HEK293T (cell line): ENCODE results near the gene THAP7.

Experiments used
- CTCF ChIA-PET: fragments of 350-600 bp; formaldehyde crosslinking; extraction: SDS; loops from one replicate; lab custom pipeline; 2021; ENCODE audit warnings: antibody characterized with exemption, inconsistent platforms; lab: Yijun Ruan, JAX
- POLR2A ChIA-PET: fragments of 350-600 bp; formaldehyde crosslinking; extraction: SDS; loops from one replicate; lab custom pipeline; 2020; ENCODE audit warnings: antibody characterized with exemption, inconsistent platforms; lab: Yijun Ruan, JAX
- DNase-seq: peaks from one replicate; pipeline ENCODE4 v3.0.0; 2012; ENCODE audit warnings: mixed read lengths; ENCODE audit errors: extremely low spot score
- ARNT ChIP-seq: fragments of 450-650 bp; IDR thresholded peaks from 2 replicates; pipeline ENCODE4 v1.6.1; 2017; ENCODE audit warnings: mild to moderate bottlenecking
- BHLHE40 ChIP-seq: fragments of 450-650 bp; IDR thresholded peaks from 2 replicates; pipeline ENCODE4 v1.6.1; 2016; ENCODE audit warnings: mild to moderate bottlenecking, moderate library complexity, borderline replicate concordance
- CTBP1 ChIP-seq: fragments of 450-650 bp; IDR thresholded peaks from 2 replicates; pipeline ENCODE4 v1.6.1; 2016; ENCODE audit warnings: borderline replicate concordance
- ELF4 ChIP-seq: fragments of 450-650 bp; IDR thresholded peaks from 2 replicates; pipeline ENCODE4 v1.6.1; 2017; ENCODE audit warnings: antibody characterized with exemption
- FOXA1 ChIP-seq: fragments of 450-650 bp; IDR thresholded peaks from 2 replicates; pipeline ENCODE4 v1.6.1; 2016; ENCODE audit warnings: mild to moderate bottlenecking
- FOXK2 ChIP-seq: fragments of 450-650 bp; IDR thresholded peaks from 2 replicates; pipeline ENCODE4 v1.6.1; 2016; ENCODE audit warnings: mild to moderate bottlenecking
- FOXM1 ChIP-seq: fragments of 450-650 bp; IDR thresholded peaks from 2 replicates; pipeline ENCODE4 v1.6.1; 2017; ENCODE audit warnings: mild to moderate bottlenecking, borderline replicate concordance
- HDGF ChIP-seq: fragments of 450-650 bp; IDR thresholded peaks from 2 replicates; pipeline ENCODE4 v1.6.1; 2017; ENCODE audit warnings: antibody characterized with exemption, borderline replicate concordance
- L3MBTL2 ChIP-seq: fragments of 450-650 bp; conservative IDR thresholded peaks from 2 replicates; pipeline ENCODE4 v1.6.1; 2016; ENCODE audit warnings: mild to moderate bottlenecking
- LEF1 ChIP-seq: fragments of 450-650 bp; IDR thresholded peaks from 2 replicates; pipeline ENCODE4 v1.6.1; 2017; ENCODE audit warnings: mild to moderate bottlenecking, borderline replicate concordance
- NFRKB ChIP-seq: fragments of 450-650 bp; IDR thresholded peaks from 2 replicates; pipeline ENCODE4 v1.6.1; 2016; ENCODE audit warnings: mild to moderate bottlenecking, moderate library complexity
- SP1 ChIP-seq: fragments of 450-650 bp; IDR thresholded peaks from 2 replicates; pipeline ENCODE4 v1.6.1; 2017
- SUZ12 ChIP-seq: fragments of 450-650 bp; IDR thresholded peaks from 2 replicates; pipeline ENCODE4 v1.6.1; 2016; ENCODE audit warnings: mild to moderate bottlenecking
- TARDBP ChIP-seq: fragments of 450-650 bp; IDR thresholded peaks from 2 replicates; pipeline ENCODE4 v1.6.1; 2016
- ZNF384 ChIP-seq: fragments of 450-650 bp; IDR thresholded peaks from 2 replicates; pipeline ENCODE4 v1.6.1; 2016
- TF ChIP-seq, protein P1 (sequence below): fragments of 450-650 bp; IDR thresholded peaks from 2 replicates; pipeline ENCODE4 v1.6.1; 2016

THAP7 gene

DNA sequence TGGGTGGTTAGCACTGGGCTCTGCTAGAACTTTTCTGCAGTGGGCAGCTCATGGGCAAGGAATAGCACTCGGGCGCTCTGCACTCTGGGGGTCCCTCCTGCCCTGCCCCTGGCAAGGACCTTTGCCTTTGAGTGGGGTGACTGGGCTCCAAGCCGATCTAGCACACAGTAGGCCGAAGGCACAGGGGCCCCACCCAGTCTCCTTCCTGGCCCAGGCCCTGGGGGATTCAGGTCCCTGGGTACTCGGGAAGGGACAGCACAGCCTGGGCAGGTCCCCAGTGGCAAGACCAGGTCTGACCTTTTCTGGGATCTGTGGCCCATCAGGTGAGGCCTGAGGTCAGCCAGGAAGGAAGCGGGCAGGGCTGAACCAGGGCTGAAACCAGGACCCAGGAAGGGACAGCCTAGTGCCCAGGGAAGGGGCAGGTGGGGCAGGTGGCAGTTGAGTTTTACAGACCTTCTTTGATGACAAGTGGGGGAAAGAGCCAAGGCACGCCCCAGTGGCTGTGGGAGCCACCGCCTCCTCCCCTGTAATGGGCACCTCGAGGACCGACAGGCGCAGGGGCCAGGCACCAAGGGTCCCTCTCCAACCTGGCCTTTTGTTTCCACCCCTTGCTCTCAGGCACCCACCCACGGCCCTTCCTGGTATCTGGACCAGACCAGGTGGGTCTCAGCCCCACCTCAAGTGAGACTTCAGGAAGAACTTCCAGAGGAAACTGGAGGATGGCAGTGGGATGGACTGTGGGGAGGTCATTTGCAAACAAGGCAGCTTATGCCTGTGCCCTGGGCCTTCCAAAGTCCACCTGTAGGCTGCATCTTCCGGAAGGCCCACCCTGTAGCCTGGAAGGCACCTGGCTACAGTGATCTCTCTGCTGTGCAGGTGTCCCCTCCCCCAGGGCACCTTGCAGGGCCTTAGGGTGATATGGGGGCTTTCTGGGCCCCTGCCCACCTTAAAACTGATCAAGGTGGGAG, 35.7 kb downstream of the THAP7 start:
- ChIA-PET CTCF (no interaction called here), POLR2A (interaction anchor here (8.1 kb wide), 1 partner anchor 15 kb away, joined by 92 read pairs; the partner anchor contains the start of gene LZTR1)
- no peak for TF ChIP-seq SUZ12
- no peak for TF ChIP-seq ARNT
- no peak for TF ChIP-seq ELF4
- no peak for TF ChIP-seq FOXA1
- TF ChIP-seq L3MBTL2 = no peak
- TF ChIP-seq SP1 = no peak
- no peak for TF ChIP-seq HDGF
- TF ChIP-seq FOXM1 = no peak
- TF ChIP-seq CTBP1 = no peak
- no peak for TF ChIP-seq FOXK2
- no peak for TF ChIP-seq LEF1
- no peak for TF ChIP-seq BHLHE40
- TF ChIP-seq, protein P1, sequence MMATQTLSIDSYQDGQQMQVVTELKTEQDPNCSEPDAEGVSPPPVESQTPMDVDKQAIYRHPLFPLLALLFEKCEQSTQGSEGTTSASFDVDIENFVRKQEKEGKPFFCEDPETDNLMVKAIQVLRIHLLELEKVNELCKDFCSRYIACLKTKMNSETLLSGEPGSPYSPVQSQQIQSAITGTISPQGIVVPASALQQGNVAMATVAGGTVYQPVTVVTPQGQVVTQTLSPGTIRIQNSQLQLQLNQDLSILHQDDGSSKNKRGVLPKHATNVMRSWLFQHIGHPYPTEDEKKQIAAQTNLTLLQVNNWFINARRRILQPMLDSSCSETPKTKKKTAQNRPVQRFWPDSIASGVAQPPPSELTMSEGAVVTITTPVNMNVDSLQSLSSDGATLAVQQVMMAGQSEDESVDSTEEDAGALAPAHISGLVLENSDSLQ = no peak
- TF ChIP-seq TARDBP = no peak
- TF ChIP-seq ZNF384 = no peak
- TF ChIP-seq NFRKB = no peak
- no peak for DNase-seq

DNA sequence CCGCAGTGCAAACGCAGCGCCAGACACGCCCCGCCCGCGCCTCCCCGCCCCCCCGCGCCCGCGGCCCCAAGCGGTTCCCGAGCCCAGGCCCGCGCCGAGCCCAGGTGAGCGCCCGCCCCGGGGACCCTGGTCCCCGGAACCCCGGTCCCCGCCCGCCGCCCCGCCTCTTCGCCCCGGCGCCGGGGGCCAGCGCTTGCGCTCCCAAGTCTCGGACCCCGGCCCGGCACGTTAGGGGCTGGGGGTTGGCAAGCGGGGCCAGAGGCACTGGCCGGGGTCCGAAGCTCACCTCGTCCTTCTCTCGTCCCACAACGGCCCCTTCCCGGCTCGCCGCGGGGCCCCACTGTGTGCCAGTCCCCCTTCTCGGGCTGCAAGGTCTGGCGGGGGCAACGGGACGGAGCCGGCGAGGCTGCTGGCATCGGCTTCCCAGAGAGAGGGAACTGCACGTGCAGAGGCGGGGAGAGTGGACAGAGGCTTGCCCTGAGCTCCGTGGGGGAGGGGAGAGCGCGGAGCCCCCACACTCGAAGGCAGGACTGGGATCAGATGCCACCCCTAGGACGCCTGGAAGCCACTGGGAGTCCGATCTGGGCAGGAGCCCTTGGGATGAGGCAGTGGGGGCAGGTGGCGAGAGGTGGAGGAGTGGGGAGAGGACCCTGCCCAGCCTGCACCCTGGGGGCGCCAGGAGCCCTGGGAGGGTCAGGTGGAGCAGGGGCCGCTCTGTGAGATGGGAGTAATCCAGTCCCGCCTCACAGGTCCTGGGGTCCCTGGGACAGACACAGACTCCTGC, 36.6 kb downstream of the THAP7 start:
- POLR2A ChIA-PET = no interaction called here
- TF ChIP-seq SP1 (no peak), HDGF (no peak), ARNT (no peak), TARDBP (no peak), FOXM1 (no peak), L3MBTL2 (no peak), FOXK2 (no peak), ELF4 (no peak), SUZ12 (no peak), CTBP1 (no peak), FOXA1 (no peak), ZNF384 (no peak), BHLHE40 (no peak), NFRKB (no peak)
- TF ChIP-seq, protein P1 = no peak
- no peak for DNase-seq
- CTCF ChIA-PET = no interaction called here

DNA sequence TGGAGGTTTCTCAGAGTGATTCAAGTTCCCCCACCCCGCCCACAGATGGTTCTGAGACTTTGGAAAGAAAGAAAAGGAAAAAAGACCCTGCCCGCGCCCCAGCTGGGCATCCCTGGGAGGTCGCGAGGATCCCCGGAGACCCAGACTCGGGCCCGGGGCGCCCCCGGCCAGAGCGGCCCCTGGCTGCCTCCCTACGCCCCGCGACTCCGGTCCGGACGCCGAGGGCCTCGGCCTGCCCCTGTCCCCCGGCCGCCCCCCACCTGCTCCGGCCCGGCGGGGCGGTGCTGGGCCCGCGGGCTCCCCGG, 37.2 kb downstream of the THAP7 start:
- ChIA-PET CTCF (no interaction called here), POLR2A (no interaction called here)
- TF ChIP-seq LEF1 (no peak), ARNT (no peak), BHLHE40 (no peak), SUZ12 (no peak), FOXM1 (no peak), ZNF384 (no peak), HDGF (no peak), FOXA1 (no peak), SP1 (no peak), ELF4 (no peak), FOXK2 (no peak), TARDBP (no peak), L3MBTL2 (no peak)
- DNase-seq = no peak

DNA sequence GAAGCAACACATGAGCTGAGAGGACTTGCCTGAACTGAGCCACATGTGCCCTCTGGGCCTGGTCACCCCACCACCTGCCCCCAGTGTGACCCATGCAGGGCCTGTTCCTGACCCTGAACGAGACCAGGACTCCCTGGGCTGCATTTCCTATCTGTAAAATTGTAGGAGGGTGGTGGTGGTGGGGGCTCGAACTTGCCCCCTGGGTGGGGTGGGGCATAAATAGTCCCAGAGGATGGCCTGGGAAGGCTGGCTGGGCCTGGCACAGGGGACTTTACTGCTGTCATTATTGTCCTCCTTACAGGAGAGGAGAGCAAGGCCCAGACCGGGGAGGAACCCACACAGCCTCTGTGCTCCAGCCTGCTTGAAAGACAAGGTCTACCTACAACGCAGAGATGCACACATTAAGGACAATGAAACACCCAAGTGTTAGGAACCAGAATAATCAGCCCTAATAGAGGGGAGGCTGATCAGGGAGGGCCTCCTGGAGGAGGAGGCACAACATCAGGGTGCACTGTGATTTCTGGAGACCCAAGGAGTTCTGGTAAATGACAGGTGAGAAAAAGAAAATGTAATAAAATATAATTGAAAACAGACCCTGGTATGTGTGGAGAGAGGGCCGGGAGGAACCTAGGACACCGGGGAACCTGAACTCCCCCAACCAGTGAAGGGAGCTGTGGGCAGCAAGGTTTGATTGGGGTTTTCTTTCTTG, 37.7 kb downstream of the THAP7 start:
- DNase-seq = no peak
- TF ChIP-seq CTBP1 = no peak
- TF ChIP-seq ELF4 = no peak
- no peak for TF ChIP-seq ZNF384
- no peak for TF ChIP-seq SP1
- no peak for TF ChIP-seq TARDBP
- TF ChIP-seq HDGF = no peak
- TF ChIP-seq NFRKB = no peak
- no peak for TF ChIP-seq BHLHE40
- TF ChIP-seq FOXM1 = no peak
- TF ChIP-seq, protein P1 = no peak
- TF ChIP-seq ARNT = no peak
- TF ChIP-seq LEF1 = no peak
- TF ChIP-seq L3MBTL2 = no peak
- TF ChIP-seq FOXA1 = no peak
- no peak for TF ChIP-seq SUZ12
- TF ChIP-seq FOXK2 = no peak
- POLR2A ChIA-PET = interaction anchor here (1.8 kb wide), 1 partner anchor 18 kb away, joined by 15 read pairs; the partner anchor contains the start of gene LZTR1
- CTCF ChIA-PET = interaction anchor here (0.5 kb wide), 1 partner anchor 82 kb away, joined by 3 read pairs; no protein-coding TSS in a partner anchor
